ENCODE data around the gene DGKI. TPM values are rescaled to one million over a fixed set of nuclear protein-coding genes. Genes with fewer than 3 reads are reported as not detected.
A peak's percentile ranks its signal among the peaks of the same experiment; 100 is the strongest.

DGKI gene
- total RNA-seq, 1 donor from 2014 or later: 2.2 TPM

- peak overlapping the region; percentile 15 for H3K27ac Mint-ChIP-seq (ENCODE audit: unreplicated experiment)
- H3K9me3 Mint-ChIP-seq: no peaks in the 10 kb centered on the region
- peaks cover 18% of the 10 kb centered on the region for H3K36me3 Mint-ChIP-seq (ENCODE audit: low read depth)
- H3K27me3 Mint-ChIP-seq (ENCODE audit: low read depth): no peaks in the 10 kb centered on the region
- H3K4me3 Mint-ChIP-seq: no peak overlapping the region
- H3K4me1 Mint-ChIP-seq: peaks cover 14% of the 10 kb centered on the region
- TF ChIP-seq, protein P1, sequence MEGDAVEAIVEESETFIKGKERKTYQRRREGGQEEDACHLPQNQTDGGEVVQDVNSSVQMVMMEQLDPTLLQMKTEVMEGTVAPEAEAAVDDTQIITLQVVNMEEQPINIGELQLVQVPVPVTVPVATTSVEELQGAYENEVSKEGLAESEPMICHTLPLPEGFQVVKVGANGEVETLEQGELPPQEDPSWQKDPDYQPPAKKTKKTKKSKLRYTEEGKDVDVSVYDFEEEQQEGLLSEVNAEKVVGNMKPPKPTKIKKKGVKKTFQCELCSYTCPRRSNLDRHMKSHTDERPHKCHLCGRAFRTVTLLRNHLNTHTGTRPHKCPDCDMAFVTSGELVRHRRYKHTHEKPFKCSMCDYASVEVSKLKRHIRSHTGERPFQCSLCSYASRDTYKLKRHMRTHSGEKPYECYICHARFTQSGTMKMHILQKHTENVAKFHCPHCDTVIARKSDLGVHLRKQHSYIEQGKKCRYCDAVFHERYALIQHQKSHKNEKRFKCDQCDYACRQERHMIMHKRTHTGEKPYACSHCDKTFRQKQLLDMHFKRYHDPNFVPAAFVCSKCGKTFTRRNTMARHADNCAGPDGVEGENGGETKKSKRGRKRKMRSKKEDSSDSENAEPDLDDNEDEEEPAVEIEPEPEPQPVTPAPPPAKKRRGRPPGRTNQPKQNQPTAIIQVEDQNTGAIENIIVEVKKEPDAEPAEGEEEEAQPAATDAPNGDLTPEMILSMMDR (conservative IDR thresholded peaks at IDR 0.05): no peak
- no peak for DNase-seq (ENCODE audit: low read depth, low spot score)
Observed at GRCh38 chr7:137888241-137888640, 41.5 kb upstream of the DGKI start.

DNA sequence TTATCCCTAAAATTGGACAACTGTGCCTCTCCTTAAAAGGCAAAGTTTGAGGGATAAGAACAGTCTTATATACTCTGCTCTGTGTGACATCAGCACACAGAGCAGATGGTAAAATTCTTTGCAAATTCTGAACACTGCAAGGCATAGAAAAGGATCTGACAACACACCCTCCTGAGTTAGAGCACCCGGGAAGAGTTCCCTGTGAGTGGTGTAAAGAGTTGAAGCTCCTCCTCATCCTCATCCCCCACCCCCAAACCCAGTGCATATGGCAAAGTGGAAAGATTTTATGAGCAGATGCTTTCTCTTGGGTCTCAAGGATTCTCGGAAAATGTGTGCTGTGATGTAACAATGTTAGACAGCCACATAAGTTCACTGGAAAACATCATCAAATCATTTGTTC lies 40.0 kb upstream of the DGKI start:
- Mint-ChIP-seq H3K27ac (ENCODE audit: unreplicated experiment) (peak overlapping the region; percentile 77), H3K9me3 (no peaks in the 10 kb centered on the region), H3K4me1 (peaks cover 14% of the 10 kb centered on the region), H3K36me3 (ENCODE audit: low read depth) (peaks cover 30% of the 10 kb centered on the region), H3K27me3 (ENCODE audit: low read depth) (no peaks in the 10 kb centered on the region), H3K4me3 (no peak overlapping the region)
- no peak for DNase-seq (ENCODE audit: low read depth, low spot score)
- TF ChIP-seq, protein P1 (conservative IDR thresholded peaks at IDR 0.05): no peak

- H3K27ac Mint-ChIP-seq (ENCODE audit: unreplicated experiment): peak overlapping the region; percentile 32
Observed at GRCh38 chr7:137886281-137886680, 39.5 kb upstream of the DGKI start.

DNA sequence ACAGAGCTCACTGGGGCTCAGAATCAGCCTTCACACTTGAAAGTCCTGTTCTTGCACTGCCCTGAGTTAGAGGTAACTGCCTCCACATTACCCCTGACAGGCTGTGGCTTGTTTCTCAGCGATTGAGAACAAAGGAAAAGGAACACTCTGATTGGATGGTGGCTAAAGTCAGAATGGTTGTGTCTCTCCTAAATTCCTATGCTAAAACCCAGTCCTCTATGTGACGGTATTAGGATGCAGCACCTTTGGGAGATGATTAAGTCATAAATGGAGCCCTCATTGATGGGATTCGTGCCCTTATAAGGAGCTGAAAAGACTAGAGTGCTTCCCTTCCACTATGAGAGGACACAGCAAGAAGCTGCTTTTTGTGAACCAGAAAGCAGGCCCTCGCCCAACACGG lies 38.9 kb upstream of the DGKI start:
- peaks cover 2% of the 10 kb centered on the region for H3K9me3 Mint-ChIP-seq
- H3K4me3 Mint-ChIP-seq: no peak overlapping the region
- peaks cover 14% of the 10 kb centered on the region for H3K4me1 Mint-ChIP-seq
- peaks cover 32% of the 10 kb centered on the region for H3K36me3 Mint-ChIP-seq (ENCODE audit: low read depth)
- TF ChIP-seq, protein P1 (conservative IDR thresholded peaks at IDR 0.05): no peak
- H3K27me3 Mint-ChIP-seq (ENCODE audit: low read depth): no peaks in the 10 kb centered on the region
- no peak for DNase-seq (ENCODE audit: low read depth, low spot score)
- H3K27ac Mint-ChIP-seq (ENCODE audit: unreplicated experiment): peak overlapping the region; percentile 32

More at GRCh38 chr7:137886281-137886680, 39.5 kb upstream of the DGKI start:
- peaks cover 2% of the 10 kb centered on the region for H3K9me3 Mint-ChIP-seq
- no peak for DNase-seq (ENCODE audit: low read depth, low spot score)
- no peaks in the 10 kb centered on the region for H3K27me3 Mint-ChIP-seq (ENCODE audit: low read depth)
- TF ChIP-seq, protein P1 (conservative IDR thresholded peaks at IDR 0.05): no peak
- peaks cover 14% of the 10 kb centered on the region for H3K4me1 Mint-ChIP-seq
- H3K4me3 Mint-ChIP-seq: no peak overlapping the region
- peaks cover 35% of the 10 kb centered on the region for H3K36me3 Mint-ChIP-seq (ENCODE audit: low read depth)

DNA sequence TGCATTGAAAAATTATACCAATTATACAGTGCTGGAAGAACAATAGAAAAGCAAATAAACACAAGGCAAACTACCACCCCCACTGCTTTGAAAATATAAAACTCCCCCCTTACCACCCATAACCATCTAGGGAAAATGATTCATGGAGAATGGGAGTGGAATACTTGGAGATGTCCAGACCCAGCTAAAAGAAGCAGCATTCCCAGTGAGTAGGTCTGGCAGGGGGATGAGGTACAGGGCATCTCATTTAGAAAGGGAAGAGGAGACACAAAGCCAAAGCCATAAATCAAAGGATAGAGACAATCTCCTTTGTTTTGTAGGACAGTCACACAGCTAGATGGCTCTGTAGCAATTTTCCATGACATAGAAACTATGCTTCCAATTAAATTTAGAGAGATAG lies 36.0 kb upstream of the DGKI start:
- Mint-ChIP-seq H3K9me3 (peaks cover 2% of the 10 kb centered on the region), H3K36me3 (ENCODE audit: low read depth) (peaks cover 52% of the 10 kb centered on the region), H3K4me3 (no peak overlapping the region), H3K27me3 (ENCODE audit: low read depth) (no peaks in the 10 kb centered on the region), H3K4me1 (peaks cover 37% of the 10 kb centered on the region), H3K27ac (ENCODE audit: unreplicated experiment) (no peak overlapping the region)
- TF ChIP-seq, protein P1 (conservative IDR thresholded peaks at IDR 0.05): no peak
- DNase-seq (ENCODE audit: low read depth, low spot score): no peak

DNA sequence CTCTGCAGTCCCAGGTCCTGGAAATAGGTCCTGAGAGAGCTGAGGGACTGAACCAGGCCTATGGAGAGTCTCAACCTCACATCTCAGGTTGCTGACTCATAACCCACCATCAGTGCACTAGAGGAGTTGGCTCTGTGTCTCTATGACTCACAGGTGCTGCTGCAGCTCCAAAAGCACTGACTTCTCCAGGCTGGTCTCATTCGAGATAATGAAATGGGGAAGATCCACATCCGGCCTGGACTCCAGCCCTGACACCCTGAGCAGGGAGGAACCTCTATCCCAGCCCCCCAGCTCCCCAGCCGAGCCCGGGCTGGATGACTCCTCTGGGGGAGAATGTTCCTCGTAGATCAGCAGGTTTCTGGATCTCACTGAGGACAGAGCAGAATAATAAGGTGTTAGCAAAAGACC lies 35.5 kb upstream of the DGKI start:
- TF ChIP-seq, protein P1 (conservative IDR thresholded peaks at IDR 0.05): no peak
- peaks cover 53% of the 10 kb centered on the region for H3K36me3 Mint-ChIP-seq (ENCODE audit: low read depth)
- H3K9me3 Mint-ChIP-seq: peaks cover 2% of the 10 kb centered on the region
- H3K4me3 Mint-ChIP-seq: no peak overlapping the region
- H3K27ac Mint-ChIP-seq (ENCODE audit: unreplicated experiment): no peak overlapping the region
- no peak for DNase-seq (ENCODE audit: low read depth, low spot score)
- H3K27me3 Mint-ChIP-seq (ENCODE audit: low read depth): no peaks in the 10 kb centered on the region
- peaks cover 43% of the 10 kb centered on the region for H3K4me1 Mint-ChIP-seq

Measured in neural crest cell (in vitro differentiated cells).